Loucy (cell line): ENCODE results near the gene PDE8B.

Source experiments
- EZH2phosphoT487 ChIP-seq: fragments of 200-600 bp; IDR thresholded peaks from 2 replicates; pipeline ENCODE4 v1.6.1; 2018; ENCODE audit warnings: antibody characterized with exemption, mild to moderate bottlenecking, moderate library complexity, borderline replicate concordance
- TF ChIP-seq, protein P1 (sequence below): fragments of 200-600 bp; sonication (generic); conservative IDR thresholded peaks from 2 replicates; pipeline ENCODE4 v1.5.1; 2014; ENCODE audit warnings: mild to moderate bottlenecking, antibody characterized with exemption, low read length

DNA sequence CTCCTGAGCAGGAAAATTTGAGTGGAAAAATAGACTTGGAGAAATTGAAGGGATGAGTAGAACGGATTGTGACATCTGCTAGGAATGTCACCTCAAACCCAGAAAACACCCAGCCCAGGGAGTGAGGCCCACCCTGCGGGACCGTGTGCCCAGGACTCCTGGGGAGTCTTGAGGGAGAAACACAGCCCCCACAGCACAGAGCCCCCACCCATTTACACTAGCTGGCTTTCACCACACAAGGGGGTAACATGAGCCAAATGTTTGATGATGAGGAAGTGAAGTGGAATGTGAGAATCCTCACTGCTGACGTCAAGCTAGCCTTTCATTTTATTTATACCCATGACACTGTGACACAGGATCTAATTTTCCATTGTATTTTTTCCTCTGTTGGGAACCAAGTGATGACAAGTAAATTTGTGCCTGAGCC is 42.8 kb upstream of the PDE8B start:
- TF ChIP-seq, protein P1, sequence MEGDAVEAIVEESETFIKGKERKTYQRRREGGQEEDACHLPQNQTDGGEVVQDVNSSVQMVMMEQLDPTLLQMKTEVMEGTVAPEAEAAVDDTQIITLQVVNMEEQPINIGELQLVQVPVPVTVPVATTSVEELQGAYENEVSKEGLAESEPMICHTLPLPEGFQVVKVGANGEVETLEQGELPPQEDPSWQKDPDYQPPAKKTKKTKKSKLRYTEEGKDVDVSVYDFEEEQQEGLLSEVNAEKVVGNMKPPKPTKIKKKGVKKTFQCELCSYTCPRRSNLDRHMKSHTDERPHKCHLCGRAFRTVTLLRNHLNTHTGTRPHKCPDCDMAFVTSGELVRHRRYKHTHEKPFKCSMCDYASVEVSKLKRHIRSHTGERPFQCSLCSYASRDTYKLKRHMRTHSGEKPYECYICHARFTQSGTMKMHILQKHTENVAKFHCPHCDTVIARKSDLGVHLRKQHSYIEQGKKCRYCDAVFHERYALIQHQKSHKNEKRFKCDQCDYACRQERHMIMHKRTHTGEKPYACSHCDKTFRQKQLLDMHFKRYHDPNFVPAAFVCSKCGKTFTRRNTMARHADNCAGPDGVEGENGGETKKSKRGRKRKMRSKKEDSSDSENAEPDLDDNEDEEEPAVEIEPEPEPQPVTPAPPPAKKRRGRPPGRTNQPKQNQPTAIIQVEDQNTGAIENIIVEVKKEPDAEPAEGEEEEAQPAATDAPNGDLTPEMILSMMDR = no peak
- no peak for TF ChIP-seq EZH2phosphoT487
